ENCODE results near the gene RBP4.

Gene RBP4

DNA sequence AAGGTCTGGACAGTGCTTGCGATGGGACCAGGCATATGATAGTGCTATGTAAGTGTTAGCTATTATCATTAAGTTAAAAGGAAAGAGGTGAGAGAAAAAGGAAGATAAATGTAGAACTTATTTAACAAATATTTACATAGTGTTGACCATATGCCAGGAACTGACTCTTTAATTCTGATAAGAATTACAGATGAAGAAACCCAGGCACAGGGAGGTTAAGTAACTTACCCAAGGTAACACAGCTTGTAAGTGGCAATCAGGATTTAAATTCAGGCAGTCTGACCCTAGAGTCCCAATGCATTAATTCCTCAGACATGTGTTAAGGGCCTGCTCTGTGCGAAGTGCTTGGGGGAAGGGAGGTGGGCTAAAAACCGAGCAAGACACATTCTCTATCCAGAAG is 23.5 kb downstream of the RBP4 start:
- Histone ChIP-seq H3K27me3 (ENCODE audit: control insufficient read depth, insufficient read depth, low read length) (peaks cover 68% of the 10 kb centered on the region), H3K4me2 (ENCODE audit: low read length) (no peak overlapping the region)

GRCh38 chr10:93576888-93577287 is 24.1 kb downstream of the RBP4 start:
- Histone ChIP-seq H3K27me3 (ENCODE audit: control insufficient read depth, insufficient read depth, low read length) (peaks cover 74% of the 10 kb centered on the region), H3K36me3 (ENCODE audit: insufficient read depth, low read length) (no peaks in the 10 kb centered on the region), H3K4me1 (ENCODE audit: control insufficient read depth, insufficient read depth, low read length) (no peaks in the 10 kb centered on the region), H3K4me2 (ENCODE audit: low read length) (no peak overlapping the region), H3K9ac (ENCODE audit: low read depth, low read length) (no peak overlapping the region), H3K9me3 (replicated peaks; ENCODE audit: low read length) (peaks cover 3% of the 10 kb centered on the region), H3K4me3 (ENCODE audit: low read length) (no peak overlapping the region)

More for the DNA sequence above, 23.5 kb downstream of the RBP4 start:
- no peak overlapping the region for H3K9ac ChIP-seq (ENCODE audit: low read depth, low read length)
- H3K36me3 ChIP-seq (ENCODE audit: insufficient read depth, low read length), result no peaks in the 10 kb centered on the region
- peaks cover 3% of the 10 kb centered on the region for H3K9me3 ChIP-seq (replicated peaks; ENCODE audit: low read length)
- no peaks in the 10 kb centered on the region for H3K4me1 ChIP-seq (ENCODE audit: control insufficient read depth, insufficient read depth, low read length)
- H3K4me3 ChIP-seq (ENCODE audit: low read length), result no peak overlapping the region

DNA sequence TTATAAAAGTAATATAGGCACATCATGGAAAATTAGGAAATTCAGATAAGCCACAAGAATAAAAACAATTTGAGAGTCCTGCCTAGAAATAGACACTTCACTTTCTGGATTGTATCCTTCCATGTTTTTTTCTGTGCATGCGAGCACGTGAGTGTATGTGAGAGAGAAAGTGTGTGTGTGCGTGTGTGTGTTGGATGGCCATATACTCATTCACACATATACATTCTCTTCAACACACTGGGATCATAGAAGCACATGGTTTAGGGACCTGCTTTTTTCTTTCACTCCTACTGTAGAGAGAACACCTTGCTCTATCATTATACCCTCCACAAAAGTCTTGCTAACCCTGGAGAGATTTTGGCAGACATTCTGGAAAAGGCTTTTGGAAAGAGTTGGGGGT is 27.1 kb downstream of the RBP4 start:
- Histone ChIP-seq H3K4me3 (ENCODE audit: low read length) (no peak overlapping the region), H3K36me3 (ENCODE audit: insufficient read depth, low read length) (no peaks in the 10 kb centered on the region), H3K9ac (ENCODE audit: low read depth, low read length) (no peak overlapping the region), H3K4me1 (ENCODE audit: control insufficient read depth, insufficient read depth, low read length) (no peaks in the 10 kb centered on the region), H3K4me2 (ENCODE audit: low read length) (no peak overlapping the region), H3K27me3 (ENCODE audit: control insufficient read depth, insufficient read depth, low read length) (peaks cover 72% of the 10 kb centered on the region), H3K9me3 (replicated peaks; ENCODE audit: low read length) (no peaks in the 10 kb centered on the region)

DNA sequence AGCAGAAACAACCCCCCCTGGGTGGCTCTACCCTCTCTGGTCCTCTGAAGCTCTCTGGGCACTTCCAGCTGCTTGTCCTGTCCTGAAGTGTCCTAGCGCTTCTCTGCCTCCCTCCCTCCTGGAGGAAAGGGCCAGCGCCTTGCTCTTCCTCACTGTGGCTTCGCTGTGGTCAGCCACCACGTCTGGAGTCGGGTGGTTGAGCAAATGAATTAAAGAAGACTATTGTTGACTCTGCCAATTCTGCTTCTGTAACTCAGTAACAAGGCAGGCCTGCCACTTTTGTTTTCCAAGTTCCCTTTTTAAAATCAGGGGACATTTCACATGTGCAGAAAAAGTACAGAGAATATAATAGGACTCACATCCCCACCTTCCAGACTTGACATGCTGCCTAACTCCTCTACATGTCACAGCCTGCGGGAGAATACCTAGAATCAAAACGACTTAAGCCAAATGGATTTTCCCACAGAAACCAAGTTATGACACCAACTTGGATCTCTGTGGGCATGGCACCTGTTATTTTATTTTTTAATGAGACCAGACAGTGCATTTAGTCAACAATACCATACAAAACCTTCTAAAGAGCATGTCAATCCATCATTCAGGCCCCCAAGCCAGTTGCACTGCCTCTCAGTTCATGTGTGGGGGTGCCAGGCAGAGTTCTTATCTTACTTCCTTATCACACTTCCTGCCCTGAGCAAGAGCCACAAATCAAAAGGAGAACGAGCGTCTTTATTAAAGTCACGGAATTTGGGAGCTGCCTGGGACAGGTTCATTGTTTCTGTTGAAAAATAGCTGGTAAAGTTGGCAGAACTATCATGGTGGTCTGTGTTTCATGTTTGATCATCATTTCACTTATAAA is 27.8 kb downstream of the RBP4 start:
- H3K4me1 ChIP-seq (ENCODE audit: control insufficient read depth, insufficient read depth, low read length), result no peaks in the 10 kb centered on the region
- no peak overlapping the region for H3K4me3 ChIP-seq (ENCODE audit: low read length)
- H3K36me3 ChIP-seq (ENCODE audit: insufficient read depth, low read length), result no peaks in the 10 kb centered on the region
- no peak overlapping the region for H3K9ac ChIP-seq (ENCODE audit: low read depth, low read length)
- H3K27me3 ChIP-seq (ENCODE audit: control insufficient read depth, insufficient read depth, low read length), result peaks cover 73% of the 10 kb centered on the region
- no peak overlapping the region for H3K4me2 ChIP-seq (ENCODE audit: low read length)
- no peaks in the 10 kb centered on the region for H3K9me3 ChIP-seq (replicated peaks; ENCODE audit: low read length)

DNA sequence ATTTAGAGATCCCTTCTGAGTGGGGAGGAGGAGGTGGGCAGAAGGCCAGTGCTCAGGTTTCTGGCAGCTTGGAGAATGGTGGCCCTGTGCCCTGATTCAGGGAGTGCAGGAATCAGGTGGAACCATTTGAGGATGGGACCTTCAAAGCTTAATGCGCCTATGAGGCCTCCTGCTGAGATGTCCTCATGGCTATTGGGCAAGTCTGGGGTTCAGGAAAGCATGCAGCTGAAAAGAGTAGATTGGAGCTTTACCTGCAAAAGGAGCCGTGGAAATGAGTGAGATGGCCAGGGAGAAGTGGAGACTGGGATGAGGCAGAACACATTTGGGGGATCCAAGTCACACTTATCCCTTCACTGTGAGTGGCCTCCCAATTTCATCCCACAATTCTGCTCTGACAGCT is 28.4 kb downstream of the RBP4 start:
- Histone ChIP-seq H3K9ac (ENCODE audit: low read depth, low read length) (no peak overlapping the region), H3K9me3 (replicated peaks; ENCODE audit: low read length) (no peaks in the 10 kb centered on the region), H3K4me3 (ENCODE audit: low read length) (no peak overlapping the region), H3K4me1 (ENCODE audit: control insufficient read depth, insufficient read depth, low read length) (no peaks in the 10 kb centered on the region), H3K4me2 (ENCODE audit: low read length) (no peak overlapping the region), H3K36me3 (ENCODE audit: insufficient read depth, low read length) (no peaks in the 10 kb centered on the region), H3K27me3 (ENCODE audit: control insufficient read depth, insufficient read depth, low read length) (peaks cover 80% of the 10 kb centered on the region)

DNA sequence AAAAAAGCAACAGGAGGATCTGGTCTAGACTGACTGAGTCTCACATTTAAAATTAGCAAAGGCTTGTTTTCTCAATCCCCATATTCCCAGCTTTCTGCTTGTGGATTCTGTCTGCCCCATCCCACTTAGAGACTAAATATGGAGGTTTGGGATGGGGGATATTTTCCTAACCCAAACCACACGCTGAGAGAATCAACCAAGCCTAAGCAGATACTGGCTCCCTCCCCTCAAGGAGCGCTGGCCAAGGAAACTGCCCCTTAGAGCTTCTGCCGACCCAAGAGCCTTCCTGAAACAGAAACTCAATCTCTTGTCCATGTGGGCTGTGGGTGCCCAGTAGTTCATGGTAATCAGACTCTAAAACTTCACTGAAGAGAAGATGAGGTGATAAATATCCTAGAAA is 30.7 kb downstream of the RBP4 start:
- Histone ChIP-seq H3K4me1 (ENCODE audit: control insufficient read depth, insufficient read depth, low read length) (peaks cover 4% of the 10 kb centered on the region), H3K27me3 (ENCODE audit: control insufficient read depth, insufficient read depth, low read length) (peaks cover 92% of the 10 kb centered on the region), H3K9me3 (replicated peaks; ENCODE audit: low read length) (no peaks in the 10 kb centered on the region), H3K9ac (ENCODE audit: low read depth, low read length) (no peak overlapping the region), H3K4me3 (ENCODE audit: low read length) (no peak overlapping the region), H3K4me2 (ENCODE audit: low read length) (no peak overlapping the region), H3K36me3 (ENCODE audit: insufficient read depth, low read length) (no peaks in the 10 kb centered on the region)

GRCh38 chr10:93568105-93568390 is 33.0 kb downstream of the RBP4 start:
- Histone ChIP-seq H3K36me3 (ENCODE audit: insufficient read depth, low read length) (no peaks in the 10 kb centered on the region), H3K4me1 (ENCODE audit: control insufficient read depth, insufficient read depth, low read length) (peaks cover 4% of the 10 kb centered on the region), H3K4me3 (ENCODE audit: low read length) (no peak overlapping the region), H3K9me3 (replicated peaks; ENCODE audit: low read length) (no peaks in the 10 kb centered on the region), H3K4me2 (ENCODE audit: low read length) (peak overlapping the region; percentile 57), H3K27me3 (ENCODE audit: control insufficient read depth, insufficient read depth, low read length) (peaks cover 90% of the 10 kb centered on the region), H3K9ac (ENCODE audit: low read depth, low read length) (no peak overlapping the region)

DNA sequence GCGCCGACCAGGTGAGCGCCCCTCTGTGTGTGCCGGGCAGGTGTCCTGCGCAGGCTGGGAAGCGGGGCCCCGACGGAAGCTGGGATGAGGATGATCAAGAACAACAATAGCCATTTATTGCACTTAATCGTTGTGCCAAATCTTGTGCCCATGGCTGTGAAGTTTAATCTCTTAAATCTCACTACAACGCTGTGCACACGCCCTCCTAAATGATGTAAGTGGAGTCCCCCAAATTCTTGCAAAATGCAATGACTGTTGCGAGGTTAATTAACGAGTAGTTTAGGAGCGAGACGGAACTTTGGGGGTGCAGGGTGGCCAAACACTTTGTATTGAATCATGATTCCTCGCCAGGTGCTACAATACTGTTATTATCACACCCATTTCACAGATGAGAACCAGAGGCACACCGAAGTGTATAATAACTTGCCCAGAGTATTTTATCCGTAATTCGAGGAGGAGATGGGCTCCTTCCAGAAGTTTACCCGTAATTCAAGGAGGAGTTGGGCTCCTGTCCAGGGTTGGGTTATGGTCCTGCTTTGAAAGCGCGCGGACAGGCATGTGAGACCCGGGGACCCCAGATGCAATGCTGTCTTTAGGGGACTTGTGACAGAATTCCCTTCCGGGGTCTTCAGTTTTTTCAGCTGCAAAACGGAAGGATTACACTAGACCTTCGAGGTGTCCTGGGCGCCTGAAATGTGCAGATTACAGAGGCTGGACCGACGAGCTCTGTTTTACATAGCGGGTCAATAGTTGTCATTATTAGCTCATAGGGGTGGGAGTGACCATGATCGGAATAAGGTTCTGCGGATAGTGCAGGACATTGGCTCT is 33.5 kb downstream of the RBP4 start:
- Histone ChIP-seq H3K36me3 (ENCODE audit: insufficient read depth, low read length) (no peaks in the 10 kb centered on the region), H3K4me3 (ENCODE audit: low read length) (no peak overlapping the region), H3K27me3 (ENCODE audit: control insufficient read depth, insufficient read depth, low read length) (peaks cover 88% of the 10 kb centered on the region), H3K9ac (ENCODE audit: low read depth, low read length) (no peak overlapping the region), H3K9me3 (replicated peaks; ENCODE audit: low read length) (no peaks in the 10 kb centered on the region), H3K4me2 (ENCODE audit: low read length) (peak overlapping the region; percentile 57), H3K4me1 (ENCODE audit: control insufficient read depth, insufficient read depth, low read length) (peaks cover 4% of the 10 kb centered on the region)

DNA sequence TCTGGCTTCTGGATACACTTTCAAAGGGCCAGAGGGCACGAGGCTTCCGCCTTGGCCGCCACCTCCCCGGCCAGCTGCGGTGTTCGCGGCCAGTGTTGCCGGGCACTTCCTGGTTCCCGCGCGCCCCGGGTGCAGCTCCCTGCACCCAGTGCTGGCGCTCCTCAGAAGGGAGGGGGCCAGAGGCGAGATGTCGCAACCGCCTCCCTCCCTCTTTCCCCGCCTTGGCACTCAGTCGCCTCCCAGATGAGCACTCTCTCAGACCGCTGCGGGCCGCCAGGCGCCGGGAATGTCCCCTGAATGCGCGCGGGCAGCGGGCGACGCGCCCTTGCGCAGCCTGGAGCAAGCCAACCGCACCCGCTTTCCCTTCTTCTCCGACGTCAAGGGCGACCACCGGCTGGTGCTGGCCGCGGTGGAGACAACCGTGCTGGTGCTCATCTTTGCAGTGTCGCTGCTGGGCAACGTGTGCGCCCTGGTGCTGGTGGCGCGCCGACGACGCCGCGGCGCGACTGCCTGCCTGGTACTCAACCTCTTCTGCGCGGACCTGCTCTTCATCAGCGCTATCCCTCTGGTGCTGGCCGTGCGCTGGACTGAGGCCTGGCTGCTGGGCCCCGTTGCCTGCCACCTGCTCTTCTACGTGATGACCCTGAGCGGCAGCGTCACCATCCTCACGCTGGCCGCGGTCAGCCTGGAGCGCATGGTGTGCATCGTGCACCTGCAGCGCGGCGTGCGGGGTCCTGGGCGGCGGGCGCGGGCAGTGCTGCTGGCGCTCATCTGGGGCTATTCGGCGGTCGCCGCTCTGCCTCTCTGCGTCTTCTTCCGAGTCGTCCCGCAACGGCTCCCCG is 34.4 kb downstream of the RBP4 start, which contains the start of gene FFAR4:
Gene FFAR4 (plus strand): TSS at position 231 of the 842 bp plus-strand sequence. CDS start 56 bp downstream, at position 287.
- H3K4me1 ChIP-seq (ENCODE audit: control insufficient read depth, insufficient read depth, low read length), result peaks cover 4% of the 10 kb centered on the region
- H3K9ac ChIP-seq (ENCODE audit: low read depth, low read length), result no peak within 1 kb of the TSS
- H3K27me3 ChIP-seq (ENCODE audit: control insufficient read depth, insufficient read depth, low read length), result peaks cover 81% of the 10 kb centered on the region
- peak within 1 kb of the TSS; percentile 78 for H3K4me2 ChIP-seq (ENCODE audit: low read length)
- no peaks in the 10 kb centered on the region for H3K36me3 ChIP-seq (ENCODE audit: insufficient read depth, low read length)
- H3K9me3 ChIP-seq (replicated peaks; ENCODE audit: low read length), result no peaks in the 10 kb centered on the region
- peak within 1 kb of the TSS; percentile 58 for H3K4me3 ChIP-seq (ENCODE audit: low read length)

DNA sequence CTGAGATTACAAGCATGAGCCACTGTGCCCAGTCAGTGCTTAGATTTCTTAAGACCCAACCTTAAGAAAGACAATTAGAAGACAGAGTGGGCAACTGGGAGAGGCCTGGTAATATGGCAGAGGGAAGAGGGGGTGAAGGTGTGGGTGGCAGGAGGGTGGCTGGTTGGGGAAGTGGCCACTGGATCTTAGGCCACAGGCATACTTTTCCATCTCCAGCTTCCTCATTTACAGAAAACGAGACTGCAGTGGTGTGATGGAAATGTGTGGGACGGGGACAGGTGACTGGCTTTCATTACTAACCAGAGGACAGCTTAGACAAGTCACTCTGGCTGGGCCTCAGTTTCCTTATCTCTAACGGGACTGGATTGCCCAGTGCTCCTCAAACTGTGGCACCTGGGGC is 35.6 kb downstream of the RBP4 start:
- H3K9ac ChIP-seq (ENCODE audit: low read depth, low read length), result no peak overlapping the region
- H3K27me3 ChIP-seq (ENCODE audit: control insufficient read depth, insufficient read depth, low read length), result peaks cover 74% of the 10 kb centered on the region
- no peak overlapping the region for H3K4me2 ChIP-seq (ENCODE audit: low read length)
- H3K9me3 ChIP-seq (replicated peaks; ENCODE audit: low read length), result no peaks in the 10 kb centered on the region
- H3K4me3 ChIP-seq (ENCODE audit: low read length), result no peak overlapping the region
- H3K36me3 ChIP-seq (ENCODE audit: insufficient read depth, low read length), result no peaks in the 10 kb centered on the region
- peaks cover 4% of the 10 kb centered on the region for H3K4me1 ChIP-seq (ENCODE audit: control insufficient read depth, insufficient read depth, low read length)

- Histone ChIP-seq H3K4me3 (ENCODE audit: low read length) (no peak overlapping the region), H3K9me3 (replicated peaks; ENCODE audit: low read length) (no peaks in the 10 kb centered on the region), H3K36me3 (ENCODE audit: insufficient read depth, low read length) (no peaks in the 10 kb centered on the region), H3K4me2 (ENCODE audit: low read length) (no peak overlapping the region), H3K27me3 (ENCODE audit: control insufficient read depth, insufficient read depth, low read length) (peaks cover 39% of the 10 kb centered on the region), H3K4me1 (ENCODE audit: control insufficient read depth, insufficient read depth, low read length) (no peaks in the 10 kb centered on the region), H3K9ac (ENCODE audit: low read depth, low read length) (no peak overlapping the region)
Observed at GRCh38 chr10:93560541-93560940, 40.5 kb downstream of the RBP4 start.
